IPS-NIHi7 (cell line): ENCODE results near the gene STEAP1B.
"Not testable (repeated sequence)": the region's sequence is repeated elsewhere in the genome, so short reads cannot be mapped to it uniquely, and the experiment has no call there.

Source experiments
- DNase-seq: peaks from one replicate; pipeline ENCODE4 v3.0.0; 2012; ENCODE audit warnings: mixed read lengths; ENCODE audit errors: extremely low spot score

STEAP1B gene

DNA sequence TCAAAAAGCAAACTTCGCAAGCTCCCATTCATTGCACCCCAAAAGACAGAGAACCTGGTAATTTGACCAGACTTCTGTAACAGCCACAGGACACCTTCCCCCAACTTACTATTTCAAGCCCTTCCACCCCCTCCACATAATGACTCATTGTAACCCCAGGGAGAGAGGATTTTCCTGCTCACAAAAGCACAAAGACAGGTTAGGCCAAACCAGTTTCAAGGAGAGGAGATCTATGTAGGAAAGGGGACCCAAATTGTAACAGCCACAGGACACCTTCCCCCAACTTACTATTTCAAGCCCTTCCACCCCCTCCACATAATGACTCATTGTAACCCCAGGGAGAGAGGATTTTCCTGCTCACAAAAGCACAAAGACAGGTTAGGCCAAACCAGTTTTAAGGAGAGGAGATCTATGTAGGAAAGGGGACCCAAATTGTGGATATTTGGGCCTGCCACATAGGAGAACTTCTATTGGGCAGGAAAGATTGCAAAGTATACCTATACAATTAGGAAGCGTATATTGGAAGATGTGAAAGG is 66.8 kb downstream of the STEAP1B start:
- not testable (repeated sequence) for DNase-seq

DNA sequence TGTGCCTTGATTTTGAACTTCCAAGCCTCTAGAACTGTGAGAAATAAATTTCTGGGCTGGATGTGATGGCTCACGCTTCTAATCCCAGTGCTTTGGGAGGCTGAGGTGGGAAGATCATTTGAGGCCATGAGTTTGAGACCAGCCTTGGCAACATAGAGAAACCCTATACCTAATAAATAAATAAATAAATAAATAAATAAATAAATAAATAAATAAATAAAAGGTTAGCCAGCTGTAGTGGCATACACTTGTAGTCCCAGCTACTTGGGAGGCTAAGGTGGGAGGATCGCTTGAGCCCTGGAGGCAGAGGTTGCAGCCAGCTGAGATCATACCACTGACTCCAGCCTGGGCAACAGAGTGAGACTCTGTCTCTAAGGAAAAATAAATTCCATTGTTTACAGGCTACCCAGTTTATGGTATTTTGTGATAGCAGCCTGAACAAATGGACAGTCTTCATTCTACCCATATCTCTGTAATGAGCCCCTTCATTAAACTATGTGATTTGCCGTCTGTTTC is 67.7 kb downstream of the STEAP1B start:
- DNase-seq = no peak

- DNase-seq = no peak
These were observed 69.5 kb downstream of the STEAP1B start for GRCh38 chr7:22430457-22430856.

DNA sequence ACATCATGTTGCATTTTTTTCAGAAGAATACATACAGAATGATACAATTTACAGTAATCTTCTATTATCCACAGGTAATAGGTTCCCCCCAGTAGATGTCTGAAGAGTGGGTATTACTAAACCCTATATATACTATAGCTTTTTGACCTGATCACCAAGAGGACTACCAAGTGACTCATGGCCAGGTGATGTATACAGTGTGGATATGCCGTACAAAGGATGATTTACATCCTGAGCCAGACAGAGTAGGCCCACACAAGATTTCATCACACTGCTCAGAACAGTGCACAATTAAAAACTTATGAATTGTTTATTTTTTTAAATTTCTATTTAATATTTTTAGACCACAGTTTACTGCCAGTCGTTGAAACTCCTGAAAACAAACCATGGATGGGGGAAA is 70.6 kb downstream of the STEAP1B start:
- DNase-seq = no peak

DNA sequence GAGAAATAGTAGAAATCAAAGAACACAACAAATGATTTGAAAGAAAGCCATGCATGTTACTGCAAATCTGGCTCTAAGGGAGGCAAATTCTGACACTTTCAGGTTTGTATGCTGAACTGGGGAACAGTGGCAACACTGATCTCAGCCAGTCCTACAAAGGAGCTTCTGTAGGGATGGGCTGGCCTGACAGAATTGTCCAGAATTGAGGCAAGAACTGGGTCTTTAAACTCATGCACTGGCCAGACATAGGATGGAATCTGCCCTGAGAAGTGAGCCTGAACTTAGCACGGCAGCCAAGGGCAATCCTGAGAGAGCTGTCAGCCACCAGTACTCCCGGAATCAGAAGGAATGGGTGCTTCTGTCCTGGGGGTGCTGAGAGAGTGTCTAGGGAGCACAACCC is 72.1 kb downstream of the STEAP1B start:
- no peak for DNase-seq

- no peak for DNase-seq
These were observed 72.9 kb downstream of the STEAP1B start for GRCh38 chr7:22427104-22427503.

DNA sequence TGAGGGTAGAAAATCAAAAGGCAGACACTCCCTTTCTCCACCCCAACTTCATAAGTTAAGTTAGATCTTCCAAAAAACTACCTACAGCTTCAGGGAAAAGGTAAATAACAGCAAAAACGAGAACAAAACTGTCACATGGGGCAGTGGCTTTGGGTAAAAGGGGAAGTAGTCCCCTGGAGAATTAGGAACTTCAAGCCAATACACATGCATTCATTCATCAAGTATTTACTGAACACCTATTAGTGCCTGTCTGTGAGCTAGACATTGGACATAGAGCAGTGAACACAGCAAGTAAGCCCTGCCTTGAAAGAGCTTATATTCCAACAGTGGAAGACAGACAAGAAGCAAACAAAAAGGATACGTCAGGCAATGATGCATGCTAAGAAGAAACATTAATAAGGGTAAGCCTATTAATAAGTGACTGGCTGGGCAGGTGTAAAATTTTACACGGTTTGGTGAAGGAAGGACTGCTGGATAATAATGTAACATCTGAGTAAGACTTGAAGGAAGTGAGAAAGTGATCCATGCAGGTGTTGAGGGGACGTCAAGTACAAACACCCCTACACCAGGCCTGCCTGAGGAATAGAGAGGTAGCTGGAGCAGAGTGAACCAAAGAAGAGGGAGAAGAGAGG is 73.4 kb downstream of the STEAP1B start:
- no peak for DNase-seq

- no peak for DNase-seq
These were observed 74.6 kb downstream of the STEAP1B start for GRCh38 chr7:22425361-22425760.

GRCh38 chr7:22422831-22423615 is 77.0 kb downstream of the STEAP1B start:
- DNase-seq = no peak

GRCh38 chr7:22420973-22421635 is 78.9 kb downstream of the STEAP1B start:
- no peak for DNase-seq

- no peak for DNase-seq
These were observed 80.0 kb downstream of the STEAP1B start for GRCh38 chr7:22420008-22420407.

GRCh38 chr7:22419488-22419887 is 80.5 kb downstream of the STEAP1B start:
- no peak for DNase-seq

DNA sequence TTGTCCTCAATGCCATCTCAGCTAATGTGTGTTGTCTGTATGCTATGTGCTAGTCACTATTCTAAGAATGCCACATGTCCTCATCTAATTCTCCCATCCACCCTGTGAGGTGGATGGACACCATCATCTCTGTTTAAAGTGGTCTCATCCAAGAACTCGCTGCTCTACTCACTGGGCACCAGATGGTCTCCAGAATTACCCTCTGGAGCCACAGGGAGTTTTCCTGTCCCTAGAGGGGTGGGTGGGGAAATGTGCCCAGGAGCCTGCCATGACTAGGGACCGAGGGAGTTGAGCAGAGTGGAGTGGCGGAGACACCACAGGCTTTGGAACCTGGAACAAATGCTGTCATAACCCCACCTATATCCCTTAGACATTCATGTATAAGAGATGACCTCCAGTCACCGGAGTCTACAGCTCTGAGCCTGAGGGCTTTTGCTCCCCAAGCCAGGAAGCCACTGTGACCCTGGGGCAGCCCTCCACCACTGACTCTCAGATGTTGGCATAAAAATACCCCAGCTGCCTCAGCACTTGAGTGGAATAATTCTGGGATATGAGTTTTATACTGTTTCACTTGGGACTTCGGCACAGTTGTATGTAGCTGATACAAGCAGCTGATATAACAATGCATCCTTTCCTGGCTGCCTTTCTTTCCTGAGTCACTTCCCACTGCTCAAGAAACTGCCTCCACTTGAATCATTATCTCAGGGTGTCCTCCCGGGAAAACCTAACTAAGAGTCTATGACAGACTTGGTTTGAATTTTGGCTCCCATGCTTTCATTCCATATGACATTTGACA is 81.5 kb downstream of the STEAP1B start:
- no peak for DNase-seq

DNA sequence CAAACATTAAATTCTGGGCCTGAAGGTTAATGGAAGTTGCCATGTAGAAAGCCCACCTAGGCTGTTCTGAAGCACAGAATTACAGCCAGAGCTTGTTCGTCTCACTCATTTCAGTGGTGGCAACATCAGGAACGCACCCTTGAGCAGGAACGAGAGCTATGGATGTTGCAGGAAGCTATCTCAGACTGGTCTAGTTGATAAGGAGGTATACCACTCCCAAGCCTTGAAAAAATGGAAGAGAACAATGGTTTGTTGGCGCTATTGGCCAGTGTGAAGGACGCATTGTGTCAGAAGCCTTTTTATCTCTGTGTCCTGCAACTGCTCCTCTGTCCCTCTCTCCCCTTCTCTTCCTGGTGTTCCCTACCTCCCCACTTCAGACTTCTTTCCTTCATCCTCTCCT is 82.1 kb downstream of the STEAP1B start:
- no peak for DNase-seq

DNA sequence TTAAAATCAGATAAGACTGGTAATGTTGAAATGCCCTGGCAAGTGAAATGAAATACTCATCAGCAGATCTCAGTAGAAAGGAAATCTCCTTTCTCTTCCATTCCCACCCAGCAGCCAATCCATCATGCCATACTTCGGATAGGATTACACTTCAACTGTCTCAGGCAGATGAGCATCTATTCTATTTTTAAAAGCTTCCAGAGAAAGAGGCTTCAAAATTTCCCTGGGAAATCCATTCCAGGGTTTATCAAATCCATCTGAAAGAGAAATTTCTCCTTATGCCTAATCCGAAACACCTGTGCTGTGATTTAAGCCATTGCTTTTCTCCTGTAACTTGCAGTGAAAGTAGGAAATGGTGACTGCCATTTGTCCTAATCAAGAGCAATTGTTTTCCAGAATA is 82.6 kb downstream of the STEAP1B start:
- no peak for DNase-seq

DNA sequence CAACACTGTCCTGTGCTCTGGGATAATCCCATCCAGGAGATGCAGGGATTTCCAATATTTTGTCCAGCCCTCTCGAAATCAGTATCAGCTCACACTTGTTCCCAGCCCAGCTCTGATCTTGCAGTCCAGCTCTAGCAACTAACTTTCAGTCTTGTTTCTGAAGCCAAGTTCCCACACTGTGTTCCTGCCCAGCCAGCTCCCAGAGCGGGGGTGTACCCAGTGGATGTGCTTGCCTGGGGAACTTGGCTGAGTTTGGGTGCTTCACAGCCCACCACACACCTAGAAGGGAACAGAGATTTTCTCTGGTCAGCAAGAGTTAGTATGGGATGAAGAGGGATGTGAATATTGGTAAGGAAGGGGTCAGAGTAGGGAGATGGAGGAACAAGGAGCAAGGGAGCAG is 85.6 kb downstream of the STEAP1B start:
- DNase-seq = no peak

- no peak for DNase-seq
These were observed 86.8 kb downstream of the STEAP1B start for GRCh38 chr7:22413211-22413610.

DNA sequence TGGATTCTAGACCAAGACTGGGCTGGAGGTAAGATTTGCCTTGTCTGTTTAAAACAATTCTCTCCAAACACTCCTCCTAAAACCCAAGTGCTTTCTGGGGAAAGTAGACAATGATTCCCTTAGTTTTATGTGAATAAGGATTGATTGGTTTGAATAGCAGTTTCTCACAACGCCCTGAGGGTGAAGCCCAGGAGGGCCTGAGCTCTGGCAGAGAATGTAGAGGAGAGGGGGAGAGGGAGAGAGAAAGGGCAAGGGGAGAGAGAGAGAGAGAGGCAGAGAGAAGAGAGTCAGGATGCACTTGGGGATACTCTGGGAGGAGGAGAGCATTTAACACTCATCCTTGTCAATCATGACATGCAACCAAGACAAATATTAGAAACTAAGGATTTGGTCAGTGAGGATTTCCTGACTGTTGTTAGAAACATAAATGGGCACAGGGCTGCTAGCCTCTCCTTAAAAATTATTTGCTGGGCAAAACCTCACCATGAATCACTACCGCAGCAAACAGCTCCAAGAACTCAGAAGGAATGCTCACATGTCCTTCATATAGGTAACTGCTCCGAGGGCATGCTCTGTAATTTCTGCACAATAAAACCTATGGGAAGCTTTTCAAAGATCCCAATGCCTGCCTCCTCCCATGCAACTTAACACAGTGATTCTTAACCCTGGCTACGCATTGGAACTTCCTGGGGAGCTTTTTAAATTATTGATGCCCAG is 87.9 kb downstream of the STEAP1B start:
- no peak for DNase-seq

- no peak for DNase-seq
These were observed 93.3 kb downstream of the STEAP1B start for GRCh38 chr7:22406715-22407114.

- DNase-seq = no peak
These were observed 95.5 kb downstream of the STEAP1B start for GRCh38 chr7:22404421-22405023.

DNA sequence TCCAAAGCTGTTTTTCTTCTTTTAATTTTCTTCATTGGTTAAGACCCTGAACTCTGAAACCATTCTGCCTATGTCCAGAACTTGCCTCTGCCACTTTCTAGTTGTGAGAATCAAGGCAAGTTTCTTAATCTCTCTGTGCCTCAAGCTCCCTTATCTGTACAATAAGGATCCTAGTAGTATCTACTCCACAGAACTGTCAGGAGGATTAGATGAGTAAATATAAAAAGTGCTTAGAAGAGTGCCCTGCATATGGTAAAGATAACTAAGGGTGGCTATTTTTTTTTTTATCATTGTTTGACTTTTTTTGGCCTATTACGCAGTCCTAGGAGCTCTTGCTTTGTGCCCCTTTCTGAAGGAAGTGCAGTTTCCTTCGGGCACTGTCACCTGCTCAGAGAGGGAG is 96.6 kb downstream of the STEAP1B start:
- no peak for DNase-seq
